Activated CD4-positive, alpha-beta T cell treated with anti-CD3 and anti-CD28 coated beads, Interleukin-2, amount 50 U/mL, for 1 hour (primary cell): ENCODE results near the gene KIF19.
"Not testable (repeated sequence)": the region's sequence is repeated elsewhere in the genome, so short reads cannot be mapped to it uniquely, and the experiment has no call there.

Experiments used
- DNase-seq: peaks from one replicate; pipeline ENCODE4 v3.0.0-alpha.2; 2020

Gene KIF19

GRCh38 chr17:74391771-74392170, 65.7 kb downstream of the KIF19 start:
- no peak for DNase-seq

DNA sequence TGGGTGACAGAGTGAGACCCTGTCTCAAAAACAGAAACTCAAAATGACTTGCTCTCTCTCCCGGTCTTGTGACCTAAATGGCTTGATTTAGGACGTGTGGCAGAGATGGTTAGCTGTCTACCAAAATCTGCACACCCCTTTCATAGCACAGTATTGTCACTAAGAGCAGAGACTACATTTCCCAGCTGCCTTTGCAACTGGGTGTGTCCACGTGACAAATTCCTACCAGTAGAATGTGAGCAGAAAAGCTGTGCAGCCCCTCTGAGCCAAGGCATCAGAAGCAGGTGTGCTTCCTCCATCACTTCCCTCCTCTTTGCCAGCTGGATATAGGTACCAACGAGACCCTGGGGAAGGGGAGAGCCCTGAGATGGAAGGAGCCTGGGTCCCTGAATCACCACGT, 66.8 kb downstream of the KIF19 start:
- DNase-seq = no peak

DNA sequence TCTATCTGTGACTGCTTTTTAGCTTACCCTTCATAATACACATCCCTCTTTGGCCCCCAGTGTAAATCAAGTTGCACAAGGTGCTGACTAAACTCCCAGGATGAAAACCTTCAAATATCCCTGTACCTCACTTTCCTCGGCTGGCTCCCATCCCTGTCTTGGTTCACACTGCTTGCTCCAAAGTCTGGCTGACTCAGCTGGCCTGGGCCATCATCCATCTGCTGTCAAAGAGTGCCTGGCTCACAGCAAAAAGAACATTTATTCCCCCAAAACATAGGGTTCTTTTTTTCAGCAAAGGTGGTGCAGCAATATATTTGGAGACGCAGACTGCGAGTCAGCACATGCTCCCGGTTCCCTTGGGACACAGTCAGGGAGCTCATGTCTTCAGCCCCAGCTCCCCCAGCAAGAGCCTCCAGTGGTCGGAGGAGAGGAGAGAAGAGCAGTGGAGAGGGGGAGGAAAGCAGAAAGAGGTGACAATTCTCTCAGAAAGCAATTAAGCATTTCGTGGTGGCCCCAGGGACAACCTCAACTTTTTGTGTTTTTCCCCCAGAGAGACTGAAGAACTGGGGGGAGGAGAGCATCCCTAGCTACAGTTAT, 67.4 kb downstream of the KIF19 start:
- DNase-seq = no peak

GRCh38 chr17:74394275-74394950, 68.4 kb downstream of the KIF19 start:
- no peak for DNase-seq

GRCh38 chr17:74394977-74395376, 69.0 kb downstream of the KIF19 start:
- no peak for DNase-seq

DNA sequence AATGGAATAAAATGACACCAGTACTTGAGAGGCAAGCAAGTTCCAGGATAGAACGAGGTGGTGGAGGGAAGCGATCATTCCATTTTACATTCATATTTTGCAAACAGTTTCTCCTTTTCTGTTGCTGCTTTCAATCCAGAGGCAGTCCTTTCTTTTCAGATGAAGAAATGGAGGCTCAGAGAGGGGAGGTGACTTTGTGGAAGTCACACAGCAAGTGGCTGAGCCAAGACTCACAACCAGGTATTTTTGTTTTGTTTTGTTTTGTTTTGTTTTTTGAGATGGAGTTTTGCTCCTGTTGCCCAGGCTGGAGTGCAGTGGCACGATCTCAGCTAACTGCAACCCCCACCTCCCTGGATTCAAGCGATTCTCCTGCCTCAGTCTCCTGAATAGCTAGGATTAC, 70.5 kb downstream of the KIF19 start:
- no peak for DNase-seq

- no peak for DNase-seq
These were observed 76.0 kb downstream of the KIF19 start for GRCh38 chr17:74402048-74402447.

GRCh38 chr17:74403512-74404137, 77.6 kb downstream of the KIF19 start:
- DNase-seq = no peak

GRCh38 chr17:74404218-74404617, 78.2 kb downstream of the KIF19 start:
- no peak for DNase-seq

DNA sequence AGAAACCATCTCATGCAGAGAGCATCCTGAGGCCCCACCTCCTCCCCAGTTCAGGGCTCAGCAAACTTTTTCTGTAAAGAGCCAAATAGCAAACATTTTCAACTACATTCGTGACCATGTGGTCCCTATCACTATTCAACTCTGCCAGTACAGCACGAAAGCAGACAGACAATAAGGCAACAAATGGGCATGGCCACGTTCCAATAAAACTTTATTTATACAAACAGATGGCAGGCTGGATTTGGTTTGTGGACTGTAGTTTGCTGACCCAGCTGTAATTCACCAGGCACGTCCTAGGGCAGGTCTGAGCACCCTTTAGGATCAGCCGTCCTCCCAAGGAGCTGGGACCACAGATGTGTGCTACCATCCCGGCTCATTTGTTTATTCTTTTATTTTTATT, 78.8 kb downstream of the KIF19 start:
- DNase-seq = no peak

DNA sequence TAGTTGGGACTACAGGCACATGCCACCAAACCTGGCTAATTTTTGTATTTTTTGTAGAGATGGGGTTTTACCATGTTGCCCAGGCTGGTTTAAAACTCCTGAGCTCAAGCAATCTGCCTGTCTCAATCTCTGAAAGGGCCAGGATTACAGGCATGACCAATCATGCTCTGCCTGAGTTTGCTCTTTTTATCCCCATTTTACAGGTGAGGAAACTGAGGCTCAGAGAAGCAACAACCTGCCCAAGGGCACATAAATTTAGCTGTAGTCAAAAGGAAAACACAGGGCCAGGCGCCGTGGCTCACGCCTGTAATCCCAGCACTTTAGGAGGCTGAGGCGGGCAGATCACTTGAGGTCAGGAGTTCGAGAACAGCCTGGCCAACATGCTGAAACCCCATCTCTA, 79.3 kb downstream of the KIF19 start:
- DNase-seq = not testable (repeated sequence)
